ENCODE measurements around the gene GJA3.

DNA sequence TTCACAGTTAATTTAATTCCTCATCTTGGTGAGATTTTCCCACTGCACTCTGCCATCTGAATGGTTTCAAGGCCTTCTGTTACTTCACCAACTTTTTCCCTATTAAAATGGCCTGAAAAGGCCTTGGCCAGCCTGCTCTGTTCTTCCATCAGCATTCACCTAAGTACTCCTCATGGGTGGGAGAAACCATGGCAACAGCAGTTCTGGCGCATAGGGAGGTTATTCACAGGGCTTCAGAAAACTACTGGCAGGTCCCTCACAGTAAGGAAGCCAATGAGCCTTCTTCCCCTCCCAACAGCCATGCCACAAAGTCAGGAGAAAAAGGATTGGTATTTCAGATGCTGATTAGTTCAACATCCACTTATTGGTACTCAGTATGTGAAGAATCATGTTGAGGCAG, 49.1 kb upstream of the GJA3 start:
- no peak for TF ChIP-seq CTCF (IDR thresholded peaks at IDR 0.05; ENCODE audit: extremely low read depth in 1 of 2, insufficient read depth in 1 of 2, low read depth in 1 of 2, low read length in 2 of 2)
- TF ChIP-seq POLR2A (IDR thresholded peaks at IDR 0.05; ENCODE audit: low read depth, low read length), result no peak
- TF ChIP-seq EZH2 (IDR thresholded peaks at IDR 0.05; ENCODE audit: borderline replicate concordance, low read depth, low read length, severe bottlenecking), result no peak
- TF ChIP-seq POLR2AphosphoS5 (IDR thresholded peaks at IDR 0.05; ENCODE audit: insufficient read depth, low read depth, low read length), result no peak
- no peak for TF ChIP-seq GATA2 (IDR thresholded peaks at IDR 0.05; ENCODE audit: insufficient read depth, insufficient read length, low read depth, low read length)
- TF ChIP-seq JUN (IDR thresholded peaks at IDR 0.05; ENCODE audit: borderline replicate concordance, insufficient read depth, insufficient read length, low read depth), result no peak

Data from endothelial cell of umbilical vein (primary cell).